ENCODE data around the gene FER1L5. TPM values are rescaled to one million over a fixed set of nuclear protein-coding genes. Genes with fewer than 3 reads are reported as not detected.

FER1L5 gene
- total RNA-seq, 1 experiment from 2014 or later: 0.22 TPM

GRCh38 chr2:96680561-96681141 is 38.1 kb downstream of the FER1L5 start:
- no peak for DNase-seq (ENCODE audit: low spot score)

- DNase-seq (ENCODE audit: low spot score): no peak
Observed at GRCh38 chr2:96681540-96681939, 39.0 kb downstream of the FER1L5 start.

GRCh38 chr2:96683307-96683706 is 40.7 kb downstream of the FER1L5 start:
- DNase-seq (ENCODE audit: low spot score): no peak

- DNase-seq (ENCODE audit: low spot score): no peak
Observed at GRCh38 chr2:96683972-96684820, 41.6 kb downstream of the FER1L5 start.

- DNase-seq (ENCODE audit: low spot score): no peak
Observed at GRCh38 chr2:96684883-96685576, 42.5 kb downstream of the FER1L5 start.

GRCh38 chr2:96685577-96686459 is 43.3 kb downstream of the FER1L5 start:
- no peak for DNase-seq (ENCODE audit: low spot score)

GRCh38 chr2:96687266-96687665 is 44.7 kb downstream of the FER1L5 start:
- no peak for DNase-seq (ENCODE audit: low spot score)

GRCh38 chr2:96687711-96688640 is 45.4 kb downstream of the FER1L5 start:
- no peak for DNase-seq (ENCODE audit: low spot score)

GRCh38 chr2:96688649-96689430 is 46.3 kb downstream of the FER1L5 start:
- DNase-seq (ENCODE audit: low spot score): no peak

- no peak for DNase-seq (ENCODE audit: low spot score)
Observed at GRCh38 chr2:96689431-96689991, 46.9 kb downstream of the FER1L5 start.

- no peak for DNase-seq (ENCODE audit: low spot score)
Observed at GRCh38 chr2:96690306-96691021, 47.9 kb downstream of the FER1L5 start.

- DNase-seq (ENCODE audit: low spot score): no peak
Observed at GRCh38 chr2:96691022-96691612, 48.6 kb downstream of the FER1L5 start.

GRCh38 chr2:96692094-96692971 is 49.8 kb downstream of the FER1L5 start:
- no peak for DNase-seq (ENCODE audit: low spot score)

GRCh38 chr2:96693286-96694200 is 51.0 kb downstream of the FER1L5 start:
- no peak for DNase-seq (ENCODE audit: low spot score)

- no peak for DNase-seq (ENCODE audit: low spot score)
Observed at GRCh38 chr2:96694279-96694678, 51.7 kb downstream of the FER1L5 start.

GRCh38 chr2:96694816-96695455 is 52.4 kb downstream of the FER1L5 start:
- no peak for DNase-seq (ENCODE audit: low spot score)

All from A172 (cell line).